H1 (cell line): ENCODE measurements around the gene PRR22. TPM values are rescaled to one million over a fixed set of nuclear protein-coding genes. Genes with fewer than 3 reads are reported as not detected.

ENCODE experiments used
- CTCF ChIA-PET: fragments of 300-600 bp; sonication (Branson Sonifier 250); formaldehyde crosslinking; loops from one replicate; lab custom pipeline; 2021; ENCODE audit not compliant: partially characterized antibody; lab: Charles Lee
- POLR2A ChIA-PET: fragments of 300-600 bp; sonication (Branson Sonifier 250); formaldehyde crosslinking; loops from one replicate; lab custom pipeline; 2021; ENCODE audit warnings: inconsistent platforms; ENCODE audit not compliant: partially characterized antibody; lab: Charles Lee
- DNase-seq, 2 experiments: peaks; one replicate each; pipeline versions ENCODE4 v3.0.0 to v3.0.0-alpha.2; 2010 to 2022; ENCODE audit warnings: low spot score in 2 of 2, low read depth in 1 of 2, mixed read lengths in 1 of 2
- FAIRE-seq: peaks from 2 replicates; lab custom pipeline; 2011; peaks lifted over from hg19 to GRCh38; lab: Jason Lieb, UNC
- H2AFZ ChIP-seq: 2 replicates; pipeline ENCODE4 v1.8.1; 2012; ENCODE audit warnings: low read length, inconsistent platforms
- H2AK5ac ChIP-seq: 2 replicates; pipeline ENCODE4 v1.6.1; 2013; ENCODE audit warnings: low read depth, low read length
- H2BK120ac ChIP-seq: replicated peaks from 2 replicates; pipeline ENCODE3; 2013; ENCODE audit warnings: low read depth, low read length, inconsistent platforms
- H2BK12ac ChIP-seq: 2 replicates; pipeline ENCODE4 v1.6.1; 2013; ENCODE audit warnings: low read depth, low read length
- H2BK15ac ChIP-seq: 2 replicates; pipeline ENCODE4 v1.6.1; 2013; ENCODE audit warnings: low read length
- H2BK20ac ChIP-seq: 2 replicates; pipeline ENCODE4 v1.6.1; 2013; ENCODE audit warnings: low read length
- H2BK5ac ChIP-seq: 2 replicates; pipeline ENCODE4 v1.6.1; 2013; ENCODE audit warnings: low read depth, low read length
- H3K14ac ChIP-seq: 2 replicates; pipeline ENCODE4 v1.6.1; 2013; ENCODE audit warnings: inconsistent platforms; ENCODE audit not compliant: insufficient read length
- H3K18ac ChIP-seq: 2 replicates; pipeline ENCODE4 v1.6.1; 2013; ENCODE audit warnings: low read length; ENCODE audit errors: extremely low read depth
- H3K23ac ChIP-seq: 2 replicates; pipeline ENCODE4 v1.6.1; 2013; ENCODE audit warnings: inconsistent platforms; ENCODE audit not compliant: insufficient read length
- H3K23me2 ChIP-seq: 2 replicates; pipeline ENCODE4 v1.6.1; 2013; ENCODE audit warnings: low read depth, low read length
- H3K27ac ChIP-seq: 2 replicates; pipeline ENCODE4 v1.6.1; 2011; ENCODE audit warnings: low read depth, low read length, inconsistent platforms
- H3K27me3 ChIP-seq, 4 experiments: replicated peaks in 1 of 4; 1 replicate in 1 of 4; 2 replicates in 3 of 4; pipeline versions ENCODE4 v1.6.1 to v1.8.1; 2011 to 2013; ENCODE audit warnings: low read length in 3 of 4, mild to moderate bottlenecking in 3 of 4, inconsistent platforms in 2 of 4, mixed read lengths in 2 of 4, moderate library complexity in 1 of 4; ENCODE audit not compliant: control insufficient read depth in 3 of 4, insufficient read depth in 3 of 4; ENCODE audit errors: extremely low read depth in 1 of 4
- H3K36me3 ChIP-seq, 4 experiments: 2 replicates each; pipeline versions ENCODE4 v1.6.1 to v1.8.1; 2011 to 2013; ENCODE audit warnings: mild to moderate bottlenecking in 4 of 4, low read length in 3 of 4, moderate library complexity in 2 of 4, control low read depth in 1 of 4, inconsistent platforms in 1 of 4; ENCODE audit not compliant: insufficient read depth in 4 of 4, control insufficient read depth in 2 of 4
- H3K4ac ChIP-seq: replicated peaks from 2 replicates; pipeline ENCODE3; 2013; ENCODE audit warnings: low read length, low read depth, mixed read lengths, inconsistent platforms; ENCODE audit not compliant: insufficient read length
- H3K4me1 ChIP-seq, 4 experiments: replicated peaks in 1 of 4; 1 replicate in 1 of 4; 2 replicates in 3 of 4; pipeline versions ENCODE4 v1.6.1 to v1.8.1; 2011 to 2013; ENCODE audit warnings: low read length in 3 of 4, inconsistent platforms in 2 of 4, mixed read lengths in 1 of 4; ENCODE audit not compliant: insufficient read depth in 4 of 4, control insufficient read depth in 3 of 4
- H3K4me2 ChIP-seq, 2 experiments: 2 replicates each; pipeline versions ENCODE4 v1.6.1 to v1.8.1; 2011 to 2013; ENCODE audit warnings: low read depth in 2 of 2, low read length in 2 of 2, control low read depth in 1 of 2, inconsistent platforms in 1 of 2, mild to moderate bottlenecking in 1 of 2; ENCODE audit not compliant: insufficient read depth in 1 of 2
- H3K4me3 ChIP-seq, 4 experiments: fragments of 200-600, 300-600 bp in 1 of 4; sonication (generic), shearing (Covaris generic), sonication (Bioruptor Twin) in 1 of 4; 2 replicates each; pipeline versions ENCODE4 v1.5.1 to v1.8.1; 2011 to 2016; ENCODE audit warnings: low read length in 4 of 4, low read depth in 3 of 4, control low read depth in 2 of 4, inconsistent platforms in 2 of 4, mild to moderate bottlenecking in 2 of 4, mixed read lengths in 1 of 4, moderate library complexity in 1 of 4; ENCODE audit not compliant: insufficient read depth in 2 of 4; ENCODE audit errors: extremely low read depth in 1 of 4
- H3K56ac ChIP-seq: replicated peaks from 2 replicates; pipeline ENCODE3; 2013; ENCODE audit warnings: low read depth, mild to moderate bottlenecking, mixed read lengths, low read length, inconsistent platforms; ENCODE audit not compliant: insufficient read length
- H3K79me1 ChIP-seq: 2 replicates; pipeline ENCODE4 v1.6.1; 2013; ENCODE audit warnings: low read depth, low read length, control low read depth
- H3K79me2 ChIP-seq, 2 experiments: 2 replicates each; pipeline versions ENCODE4 v1.6.1 to v1.8.1; 2012 to 2013; ENCODE audit warnings: low read length in 2 of 2, mild to moderate bottlenecking in 2 of 2, inconsistent platforms in 1 of 2; ENCODE audit not compliant: insufficient read depth in 2 of 2, control insufficient read depth in 1 of 2
- H3K9ac ChIP-seq, 4 experiments: replicated peaks in 1 of 4; 1 replicate in 1 of 4; 2 replicates in 3 of 4; pipeline versions ENCODE4 v1.6.1 to v1.8.1; 2011 to 2013; ENCODE audit warnings: low read depth in 3 of 4, low read length in 3 of 4, control low read depth in 2 of 4, mild to moderate bottlenecking in 2 of 4, moderate library complexity in 2 of 4, inconsistent platforms in 1 of 4; ENCODE audit errors: extremely low read depth in 1 of 4
- H3K9me3 ChIP-seq, 2 experiments: 2 replicates each; pipeline versions ENCODE4 v1.6.1 to v1.8.1; 2012 to 2013; ENCODE audit warnings: mild to moderate bottlenecking in 2 of 2, moderate library complexity in 2 of 2, control low read depth in 1 of 2, inconsistent platforms in 1 of 2, low read depth in 1 of 2, low read length in 1 of 2, mixed read lengths in 1 of 2; ENCODE audit not compliant: insufficient read depth in 2 of 2
- H4K20me1 ChIP-seq, 2 experiments: replicated peaks in 1 of 2; 2 replicates each; pipeline versions ENCODE3 to v1.8.1; 2011 to 2013; ENCODE audit warnings: inconsistent platforms in 2 of 2, low read length in 2 of 2, mild to moderate bottlenecking in 1 of 2; ENCODE audit not compliant: insufficient read depth in 2 of 2, control insufficient read depth in 1 of 2
- H4K5ac ChIP-seq: 2 replicates; pipeline ENCODE4 v1.6.1; 2013; ENCODE audit warnings: low read length, low read depth, mixed read lengths, inconsistent platforms; ENCODE audit not compliant: insufficient read length
- H4K8ac ChIP-seq: 2 replicates; pipeline ENCODE4 v1.8.0; 2013; ENCODE audit warnings: mild to moderate bottlenecking, moderate library complexity, low read length, inconsistent platforms; ENCODE audit not compliant: insufficient read depth; ENCODE audit errors: extremely low read depth
- H4K91ac ChIP-seq: replicated peaks from 2 replicates; pipeline ENCODE3; 2013; ENCODE audit warnings: low read length, mixed read lengths, inconsistent platforms; ENCODE audit not compliant: insufficient read length
- ASH2L ChIP-seq: fragments of 200-600, 300-600 bp; sonication (generic); IDR thresholded peaks from one replicate; pipeline ENCODE4 v1.7.1; 2017; ENCODE audit warnings: low read length
- ATF2 ChIP-seq: IDR thresholded peaks from 2 replicates; pipeline ENCODE4 v1.6.1; 2012; ENCODE audit warnings: low read length, inconsistent platforms
- CEBPB ChIP-seq: IDR thresholded peaks from 2 replicates; pipeline ENCODE4 v1.6.1; 2012; ENCODE audit warnings: low read depth, low read length
- EZH2 ChIP-seq: fragments of 200-600 bp; sonication (generic); IDR thresholded peaks from 2 replicates; pipeline ENCODE4 v1.7.1; 2012; ENCODE audit warnings: low read depth, mild to moderate bottlenecking, moderate library complexity, low read length, inconsistent platforms; ENCODE audit not compliant: severe bottlenecking
- KDM4A ChIP-seq: IDR thresholded peaks from one replicate; pipeline ENCODE4 v1.7.1; 2012; ENCODE audit warnings: low read depth, mild to moderate bottlenecking, moderate library complexity, low read length, inconsistent platforms; ENCODE audit not compliant: severe bottlenecking
- POLR2AphosphoS5 ChIP-seq: IDR thresholded peaks from 2 replicates; pipeline ENCODE4 v1.6.1; 2011; ENCODE audit warnings: low read depth, low read length
- WGBS, 2 experiments: shearing (Covaris generic) in 1 of 2; methylation state at CpG; one replicate each; pipeline versions ENCODE4 v1.1.6 to v1.1.7; 2013 to 2015; ENCODE audit warnings: low lambda C conversion rate in 2 of 2, mixed read lengths in 2 of 2, inconsistent platforms in 1 of 2, low coverage in 1 of 2, missing lambda C conversion rate in 1 of 2; ENCODE audit not compliant: insufficient replicate concordance in 2 of 2, insufficient coverage in 1 of 2, insufficient read length in 1 of 2; ENCODE audit errors: extremely low coverage in 1 of 2, missing lambda C conversion rate in 1 of 2; 5-methylcytosine and 5-hydroxymethylcytosine counted together
- polyA plus RNA-seq, 7 experiments: library from polyadenylated mRNA; depleted of rRNA in 3 of 7; stranded (reverse) in 5 of 7; unstranded in 2 of 7; fragments of >200 nt in 5 of 7; fragments of 200-250 nt in 2 of 7; gene quantifications; 1 replicate in 5 of 7; 2 replicates in 1 of 7; 4 replicates in 1 of 7; pipeline versions ENCODE4 v1.2.1 to v1.2.3, GENCODE V29; 2011 to 2013; ENCODE audit warnings: missing spikeins in 2 of 7, mixed read lengths in 2 of 7
- total RNA-seq: library from RNA; stranded (reverse); fragmentation: NEBNext Ultra II Directional; extraction: Animal tissue kit (Norgen Biotek cat#: 25700); gene quantifications from 2 replicates; pipeline ENCODE4 v1.2.1, GENCODE V29; 2021

The PRR22 gene
- total and polyA plus RNA-seq, 2 of the 8 experiments (the other 6 are each of a cell fraction or from before 2014, with no cell fraction given) = 1.9 to 2.1 TPM

DNA sequence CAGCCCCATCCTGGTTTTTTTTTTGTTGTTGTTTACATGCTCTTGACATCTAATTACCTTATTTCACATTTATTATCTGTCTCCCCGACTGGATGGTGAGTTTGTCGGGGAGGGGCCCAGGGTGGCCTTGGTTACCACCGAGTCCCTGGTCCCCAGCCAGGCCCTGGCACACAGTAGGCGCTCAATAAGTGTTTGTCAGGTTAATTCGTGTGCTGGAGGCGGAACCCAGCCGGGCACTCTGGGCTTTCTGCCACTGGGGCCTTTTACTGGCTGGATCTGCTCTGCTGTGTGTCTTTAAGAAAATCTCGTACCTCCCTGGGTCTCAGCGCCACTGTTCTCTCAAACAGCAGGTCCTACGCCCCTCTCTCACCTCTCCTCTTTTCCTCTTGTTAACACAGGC is 24.9 kb upstream of the PRR22 start:
- no peak for DNase-seq
- no peak overlapping the region for H3K56ac ChIP-seq
- no peak overlapping the region for H2BK12ac ChIP-seq
- no peak overlapping the region for H3K23ac ChIP-seq
- H3K27ac ChIP-seq = no peak overlapping the region
- 90% methylated on average over 10 of the region's 10 CpGs; no CpG with 5 or more reads in 1 of the 2 experiments for WGBS, 2 experiments
- peaks cover 0 to 5% (median 3%) of the 10 kb centered on the region in 4 experiments; a peak in 3 of 7 replicates for H3K4me1 ChIP-seq
- H4K5ac ChIP-seq = no peak overlapping the region
- ChIA-PET POLR2A (interaction anchor here (0.7 to 2.5 kb wide), 2 partner anchors 14 to 19 kb away, joined by 4 to 6 read pairs; no protein-coding TSS in a partner anchor), CTCF (interaction anchor here (0.6 to 4.5 kb wide), 7 partner anchors 13 to 175 kb away, joined by 3 to 32 read pairs (median 4); no protein-coding TSS in a partner anchor)
- no peak overlapping the region for H3K9ac ChIP-seq
- no peak overlapping the region for H3K4ac ChIP-seq
- no peak overlapping the region for H3K14ac ChIP-seq
- H3K36me3 ChIP-seq = no peaks in the 10 kb centered on the region
- H2AK5ac ChIP-seq = no peak overlapping the region
- H3K9me3 ChIP-seq = no peaks in the 10 kb centered on the region
- H3K79me2 ChIP-seq = no peaks in the 10 kb centered on the region; a peak in 1 of 4 replicates
- H4K91ac ChIP-seq = no peak overlapping the region
- no peak for FAIRE-seq
- no peak overlapping the region; the same call in 1 of the 2 replicates for H4K8ac ChIP-seq
- no peak overlapping the region for H2BK20ac ChIP-seq
- H3K18ac ChIP-seq = no peak overlapping the region
- no peak overlapping the region for H2BK120ac ChIP-seq
- H3K27me3 ChIP-seq = peaks cover 0 to 1% (median 0%) of the 10 kb centered on the region in 4 experiments; a peak in 1 of 7 replicates
- H3K4me2 ChIP-seq = no peak overlapping the region
- no peak overlapping the region for H2BK15ac ChIP-seq
- H3K23me2 ChIP-seq = peaks cover 4% of the 10 kb centered on the region; the same call in 1 of the 2 replicates
- H3K79me1 ChIP-seq = peaks cover 4% of the 10 kb centered on the region; the same call in 1 of the 2 replicates
- no peak overlapping the region for H3K4me3 ChIP-seq
- H2BK5ac ChIP-seq = no peak overlapping the region
- no peak overlapping the region for H2AFZ ChIP-seq
- H4K20me1 ChIP-seq = peaks cover 0 to 6% of the 10 kb centered on the region in 2 experiments
- no peak for TF ChIP-seq ASH2L
- no peak for TF ChIP-seq ATF2
- no peak for TF ChIP-seq EZH2
- TF ChIP-seq POLR2AphosphoS5 = no peak
- TF ChIP-seq CEBPB = no peak
- no peak for TF ChIP-seq KDM4A
